ENCODE results near the gene RFTN2.
"Not testable (repeated sequence)": the region's sequence is repeated elsewhere in the genome, so short reads cannot be mapped to it uniquely, and the experiment has no call there.

Gene RFTN2, protein sequence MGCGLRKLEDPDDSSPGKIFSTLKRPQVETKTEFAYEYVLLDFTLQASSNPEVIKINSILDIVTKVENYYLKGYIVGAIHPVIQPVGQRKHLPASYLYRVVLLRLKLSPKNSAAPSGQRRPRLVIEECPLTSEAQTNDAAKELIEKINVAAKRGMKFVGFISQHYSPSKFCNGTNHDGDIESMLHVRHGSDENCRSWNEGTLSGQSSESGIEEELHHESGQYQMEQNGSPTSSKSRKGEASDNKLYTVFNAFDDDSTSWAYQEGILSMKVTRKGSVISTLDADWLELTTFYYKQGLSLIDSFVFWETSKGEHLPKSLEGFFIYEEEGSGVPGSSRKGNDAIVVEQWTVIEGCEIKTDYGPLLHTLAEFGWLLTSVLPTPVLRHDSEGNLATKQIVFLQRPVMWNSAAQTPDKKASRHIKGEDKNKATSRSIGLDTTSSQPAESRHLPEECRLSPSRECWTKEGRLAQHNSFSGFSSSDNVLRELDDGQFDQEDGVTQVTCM

GRCh38 chr2:197675246-197675645, at the start of gene RFTN2:
Gene RFTN2, minus strand, starts transcription at chr2:197675587. Its CDS starts 129 bp downstream, at chr2:197675458.
- DNase-seq (ENCODE audit: low read depth) = no peak

DNA sequence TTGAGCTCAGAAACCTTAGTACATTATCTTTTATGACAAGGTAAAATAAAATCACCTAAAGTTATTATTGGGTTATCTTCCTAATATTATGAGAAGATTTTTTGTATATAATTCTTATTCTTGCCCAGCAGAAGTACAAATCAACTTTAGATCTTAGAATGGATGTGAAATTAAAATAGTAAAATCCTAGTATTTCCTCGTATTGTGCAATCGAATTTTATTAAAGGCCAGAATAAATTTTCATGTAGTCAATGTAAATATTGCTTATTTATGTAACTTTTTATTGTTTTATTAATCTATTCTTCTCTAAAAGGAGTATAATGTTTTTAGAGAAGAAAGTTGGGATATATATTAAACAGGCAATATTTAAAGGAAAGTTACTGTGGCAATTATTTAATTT, 42.5 kb upstream of the RFTN2 start:
- DNase-seq (ENCODE audit: low read depth) = no peak

DNA sequence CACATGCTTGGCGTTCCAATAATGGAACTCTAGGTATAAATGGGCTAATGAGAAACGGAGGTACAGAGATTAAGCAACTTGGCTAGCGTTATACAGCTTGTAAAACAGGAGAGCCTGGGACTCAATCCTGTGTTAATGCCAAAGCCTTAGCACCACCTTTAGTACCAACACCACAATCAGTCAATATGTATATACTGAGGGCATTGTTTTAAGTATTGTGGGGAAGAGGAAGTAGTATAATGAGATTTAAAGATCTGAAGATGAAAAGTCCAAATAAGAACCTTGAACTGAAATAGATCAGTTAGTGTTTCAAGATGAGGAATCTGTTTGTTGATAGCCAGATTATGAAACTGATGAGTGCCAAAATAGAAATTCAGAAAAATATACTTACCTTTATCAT, 37.9 kb upstream of the RFTN2 start:
- DNase-seq (ENCODE audit: low read depth) = no peak

DNA sequence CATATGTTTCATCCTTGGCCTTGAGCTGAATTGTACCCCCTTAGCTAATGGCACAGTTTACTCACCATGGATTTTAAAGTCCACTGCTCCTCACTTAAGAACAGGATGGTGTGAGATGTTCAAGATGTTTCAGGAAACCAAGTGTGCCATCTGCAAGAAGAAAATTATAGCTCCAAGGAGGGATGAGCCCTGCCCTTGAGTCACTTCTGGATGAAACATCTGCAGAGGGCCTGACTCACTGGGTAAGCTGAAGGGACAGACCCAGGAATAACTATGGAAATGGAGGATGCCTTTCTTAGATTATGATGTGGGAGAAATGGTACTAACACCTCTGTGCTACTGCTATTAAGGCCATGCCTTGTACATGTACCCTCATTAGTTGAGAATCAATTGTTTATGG, 36.2 kb upstream of the RFTN2 start:
- no peak for DNase-seq (ENCODE audit: low read depth)

DNA sequence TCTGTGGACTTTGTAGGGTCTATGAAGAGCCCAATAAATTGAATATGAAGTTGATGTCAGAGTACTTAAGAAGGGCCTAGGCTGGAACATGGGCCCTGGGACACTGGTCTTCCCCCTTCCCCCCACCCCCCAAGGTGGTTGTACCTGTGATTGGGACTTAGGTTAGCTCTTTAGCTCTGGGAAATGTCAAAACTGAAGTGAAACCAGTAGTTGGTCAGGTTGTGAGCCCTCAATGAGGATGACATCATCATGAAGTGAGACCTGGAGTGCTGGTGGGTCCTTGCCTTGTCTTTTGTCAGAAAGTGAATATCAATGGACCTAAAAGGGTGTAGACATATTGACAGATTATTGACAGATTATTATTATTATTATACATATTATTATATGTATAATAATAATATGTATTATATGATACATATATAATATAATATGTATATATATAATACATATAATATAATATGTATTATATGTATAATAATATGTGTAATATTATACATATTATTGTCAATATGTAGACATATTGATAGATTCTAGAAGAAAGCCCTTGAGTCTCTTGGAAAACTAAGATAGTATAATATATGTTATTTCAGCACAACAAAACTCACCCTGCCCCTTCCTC, 35.1 kb upstream of the RFTN2 start:
- no peak for DNase-seq (ENCODE audit: low read depth)

GRCh38 chr2:197709140-197709539, 33.8 kb upstream of the RFTN2 start:
- not testable (repeated sequence) for DNase-seq (ENCODE audit: low read depth)

- DNase-seq (ENCODE audit: low read depth) = no peak
Measured at GRCh38 chr2:197708331-197708730, 32.9 kb upstream of the RFTN2 start.

DNA sequence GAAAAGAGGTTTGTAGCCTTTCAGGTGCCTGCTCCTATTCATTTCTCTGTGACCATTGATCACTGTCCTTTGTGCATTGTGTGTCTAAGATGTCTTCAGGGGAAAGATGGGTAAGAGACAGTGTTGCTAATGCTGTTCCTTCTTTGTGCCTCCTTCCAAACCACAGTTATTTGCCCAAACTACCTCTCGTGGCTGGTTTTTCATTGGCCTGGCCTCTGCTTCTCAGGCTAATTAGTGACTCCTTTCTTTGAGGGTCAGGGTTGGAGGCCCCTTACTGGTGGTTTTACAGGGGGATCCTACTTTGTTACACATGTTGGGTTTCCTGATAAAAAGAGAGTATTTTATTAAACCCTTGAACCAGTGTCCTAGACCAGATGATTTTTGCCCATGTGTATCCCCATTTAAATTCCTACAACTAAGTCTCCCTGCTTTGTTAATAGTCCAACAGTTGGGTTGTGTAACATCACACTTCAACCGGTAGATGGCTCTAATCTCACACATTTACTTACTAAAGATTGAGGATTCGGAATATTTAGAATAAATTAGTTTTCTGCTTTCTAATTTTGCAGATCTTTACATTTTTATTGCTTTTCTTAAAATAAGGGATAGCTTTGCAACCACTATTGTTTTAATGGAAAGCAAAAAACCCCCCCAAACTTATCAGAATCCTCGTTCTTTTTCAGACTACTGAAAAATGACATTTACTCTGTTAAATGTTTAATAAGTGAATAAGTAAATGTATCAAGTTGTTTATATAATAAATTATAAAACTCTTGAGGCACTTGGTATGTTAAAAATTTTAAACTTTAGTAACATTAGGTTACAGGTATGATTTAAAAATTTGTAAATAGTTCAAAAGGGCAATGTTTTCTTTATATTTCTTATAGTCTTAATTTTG, 32.2 kb upstream of the RFTN2 start:
- no peak for DNase-seq (ENCODE audit: low read depth)

DNA sequence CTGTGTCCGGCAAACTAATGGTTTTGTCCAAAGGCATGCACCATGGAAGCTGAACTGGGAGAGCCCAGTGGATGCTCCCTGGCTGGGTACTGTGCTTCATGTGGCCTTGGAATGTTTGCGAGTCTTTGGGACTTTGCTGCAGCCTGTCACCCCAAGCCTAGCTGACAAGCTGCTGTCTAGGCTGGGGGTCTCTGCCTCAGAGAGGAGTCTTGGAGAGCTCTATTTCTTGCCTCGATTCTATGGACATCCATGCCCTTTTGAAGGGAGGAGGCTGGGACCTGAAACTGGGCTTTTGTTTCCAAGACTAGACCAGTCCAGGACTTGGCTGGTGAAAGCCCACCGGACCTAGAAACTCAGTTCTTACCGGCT, 31.4 kb upstream of the RFTN2 start:
- no peak for DNase-seq (ENCODE audit: low read depth)

DNA sequence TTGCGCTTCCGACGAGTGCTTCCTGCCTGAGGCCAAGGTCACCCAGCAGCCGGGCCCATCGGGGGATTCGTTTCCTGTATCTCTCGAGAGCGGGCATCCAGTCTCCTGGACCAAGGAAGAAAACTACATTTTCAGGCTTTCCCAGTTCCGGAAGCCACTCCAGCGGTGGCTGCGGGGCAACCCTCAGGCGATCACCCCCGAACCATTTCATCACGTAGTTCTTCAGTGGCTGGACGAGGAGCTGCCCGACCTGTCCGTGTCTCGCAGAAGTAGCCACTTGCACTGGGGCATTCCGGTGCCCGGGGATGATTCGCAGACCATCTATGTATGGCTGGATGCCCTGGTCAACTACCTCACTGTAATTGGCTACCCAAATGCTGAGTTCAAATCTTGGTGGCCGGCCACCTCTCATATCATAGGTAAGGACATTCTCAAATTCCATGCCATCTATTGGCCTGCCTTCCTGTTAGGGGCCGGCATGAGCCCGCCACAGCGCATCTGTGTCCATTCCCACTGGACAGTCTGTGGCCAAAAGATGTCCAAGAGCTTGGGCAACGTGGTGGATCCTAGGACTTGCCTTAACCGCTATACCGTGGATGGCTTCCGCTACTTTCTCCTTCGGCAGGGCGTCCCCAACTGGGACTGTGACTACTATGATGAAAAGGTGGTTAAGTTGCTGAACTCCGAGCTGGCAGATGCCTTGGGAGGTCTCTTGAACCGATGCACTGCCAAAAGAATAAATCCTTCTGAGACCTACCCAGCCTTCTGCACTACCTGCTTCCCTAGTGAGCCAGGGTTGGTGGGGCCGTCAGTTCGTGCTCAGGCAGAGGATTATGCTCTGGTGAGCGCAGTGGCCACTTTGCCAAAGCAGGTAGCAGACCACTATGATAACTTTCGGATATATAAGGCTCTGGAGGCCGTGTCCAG, 30.8 kb upstream of the RFTN2 start:
- no peak for DNase-seq (ENCODE audit: low read depth)

DNA sequence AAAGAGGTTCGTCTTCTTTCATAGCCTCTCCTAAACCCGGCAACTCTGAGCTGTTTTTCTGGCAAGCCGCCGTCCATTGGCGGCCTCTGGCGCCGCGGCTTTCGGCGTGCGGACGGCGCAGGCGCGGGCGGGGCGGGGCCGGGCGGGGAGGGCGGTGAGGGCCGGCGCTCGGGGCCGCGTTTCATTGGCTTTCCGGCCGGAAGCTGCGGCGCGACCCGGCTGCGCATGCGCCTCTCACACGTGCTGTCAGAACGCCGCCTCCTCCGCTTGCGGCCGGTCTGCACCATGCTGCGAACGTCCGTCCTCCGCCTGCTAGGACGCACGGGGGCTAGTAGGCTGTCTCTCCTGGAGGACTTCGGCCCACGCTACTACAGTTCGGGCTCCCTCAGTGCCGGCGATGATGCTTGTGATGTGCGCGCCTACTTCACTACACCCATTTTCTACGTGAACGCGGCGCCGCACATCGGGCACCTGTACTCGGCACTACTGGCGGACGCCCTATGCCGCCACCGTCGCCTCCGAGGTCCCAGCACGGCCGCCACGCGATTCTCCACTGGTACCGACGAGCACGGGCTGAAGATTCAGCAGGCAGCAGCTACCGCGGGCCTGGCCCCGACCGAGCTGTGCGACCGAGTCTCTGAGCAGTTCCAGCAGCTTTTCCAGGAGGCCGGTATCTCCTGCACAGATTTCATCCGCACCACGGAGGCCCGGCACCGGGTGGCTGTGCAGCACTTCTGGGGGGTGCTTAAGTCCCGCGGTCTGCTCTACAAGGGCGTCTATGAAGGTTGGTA, 29.9 kb upstream of the RFTN2 start, which contains the start of gene MARS2:
Gene MARS2, plus strand, starts transcription at position 249 of the 791 bp plus-strand sequence. Its CDS starts 37 bp downstream, at position 286.
- peak; percentile 90 for DNase-seq (ENCODE audit: low read depth)

- DNase-seq (ENCODE audit: low read depth) = no peak
Measured at GRCh38 chr2:197704434-197705120, 29.2 kb upstream of the RFTN2 start.

GRCh38 chr2:197700960-197701359, 25.6 kb upstream of the RFTN2 start:
- no peak for DNase-seq (ENCODE audit: low read depth)

DNA sequence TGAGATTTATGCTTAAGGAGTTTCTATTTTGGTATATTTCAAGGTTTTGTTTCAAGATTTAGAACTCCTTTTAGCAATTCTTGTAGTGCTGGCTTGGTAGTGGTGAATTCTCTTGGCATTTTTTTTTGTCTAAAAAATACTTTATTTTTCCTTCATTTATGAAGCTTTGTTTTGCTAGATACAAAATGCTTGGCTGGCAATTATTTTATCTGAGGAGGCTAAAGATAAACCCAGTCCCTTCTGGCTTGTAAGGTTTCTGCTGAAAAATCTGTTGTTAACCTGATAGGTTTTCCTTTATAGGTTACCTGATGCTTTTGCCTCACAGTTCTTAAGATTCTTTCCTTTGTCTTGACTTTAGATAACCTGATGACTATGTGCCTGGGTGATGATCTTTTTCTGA, 24.3 kb upstream of the RFTN2 start:
- DNase-seq (ENCODE audit: low read depth) = not testable (repeated sequence)

- not testable (repeated sequence) for DNase-seq (ENCODE audit: low read depth)
Measured at GRCh38 chr2:197696571-197696970, 21.2 kb upstream of the RFTN2 start.

DNA sequence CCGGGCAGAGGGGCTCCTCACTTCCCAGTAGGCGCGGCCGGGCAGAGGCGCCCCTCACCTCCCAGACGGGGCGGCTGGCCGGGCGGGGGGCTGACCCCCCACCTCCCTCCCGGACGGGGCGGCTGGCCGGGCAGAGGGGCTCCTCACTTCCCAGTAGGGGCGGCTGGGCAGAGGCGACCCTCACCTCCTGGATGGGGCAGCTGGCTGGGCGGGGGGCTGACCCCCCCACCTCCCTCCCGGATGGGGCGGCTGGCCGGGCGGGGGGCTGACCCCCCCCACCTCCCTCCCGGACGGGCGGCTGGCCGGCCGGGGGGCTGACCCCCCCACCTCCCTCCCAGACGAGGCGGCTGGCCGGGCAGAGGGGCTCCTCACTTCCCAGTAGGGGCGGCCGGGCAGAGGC, 20.6 kb upstream of the RFTN2 start:
- DNase-seq (ENCODE audit: low read depth) = not testable (repeated sequence)

DNA sequence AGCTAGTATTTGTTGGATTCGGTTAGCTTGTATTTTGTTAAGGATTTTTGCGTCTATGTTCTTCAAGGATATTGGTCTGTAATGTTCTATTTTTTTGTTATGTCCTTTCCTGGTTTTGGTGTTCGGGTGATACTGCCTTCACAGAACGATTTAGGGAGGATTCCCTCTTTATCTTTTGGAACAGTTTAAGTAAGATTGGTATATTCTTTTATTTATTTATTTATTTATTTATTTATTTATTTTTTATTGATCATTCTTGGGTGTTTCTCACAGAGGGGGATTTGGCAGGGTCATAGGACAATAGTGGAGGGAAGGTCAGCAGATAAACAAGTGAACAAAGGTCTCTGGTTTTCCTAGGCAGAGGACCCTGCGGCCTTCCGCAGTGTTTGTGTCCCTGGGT, 19.8 kb upstream of the RFTN2 start:
- not testable (repeated sequence) for DNase-seq (ENCODE audit: low read depth)

DNA sequence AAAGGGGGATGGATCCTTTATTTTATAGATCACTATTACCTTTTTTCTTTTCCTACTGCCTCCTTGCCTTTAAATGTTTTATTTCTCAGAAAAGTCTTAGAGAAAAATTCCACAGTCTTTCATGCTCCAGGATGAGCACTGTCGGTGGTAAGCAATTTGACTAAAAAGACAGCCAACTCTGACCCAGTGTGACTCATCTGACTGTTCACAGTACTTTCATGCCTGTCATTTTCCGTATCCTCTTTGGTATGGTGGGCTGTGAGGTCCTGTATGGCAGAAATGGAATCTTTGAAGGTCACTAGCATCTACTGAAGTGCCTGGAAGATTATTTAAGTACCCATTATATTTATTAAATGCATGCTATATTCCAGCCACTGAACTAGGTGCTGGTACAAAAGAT, 2.1 kb upstream of the RFTN2 start:
- DNase-seq (ENCODE audit: low read depth) = no peak

DNA sequence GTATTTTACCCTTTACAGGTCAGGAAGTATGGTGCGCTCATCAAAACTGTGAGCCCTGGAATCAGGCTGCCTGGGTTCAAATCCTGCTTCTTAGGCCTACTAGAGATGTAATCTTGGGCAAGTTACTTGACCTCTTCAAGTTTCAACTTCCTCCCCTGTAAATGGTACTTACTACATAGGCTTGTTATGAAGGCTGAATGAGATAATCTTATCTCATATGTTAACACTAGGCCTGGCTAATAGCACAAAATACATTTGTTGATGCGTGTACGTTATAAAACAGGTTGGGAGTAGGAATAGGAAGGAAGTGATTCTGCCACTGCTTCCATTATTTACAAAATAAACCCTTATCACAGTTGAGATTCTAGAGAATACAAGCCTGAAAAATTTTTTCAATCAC, 1.7 kb upstream of the RFTN2 start:
- DNase-seq (ENCODE audit: low read depth) = no peak

DNA sequence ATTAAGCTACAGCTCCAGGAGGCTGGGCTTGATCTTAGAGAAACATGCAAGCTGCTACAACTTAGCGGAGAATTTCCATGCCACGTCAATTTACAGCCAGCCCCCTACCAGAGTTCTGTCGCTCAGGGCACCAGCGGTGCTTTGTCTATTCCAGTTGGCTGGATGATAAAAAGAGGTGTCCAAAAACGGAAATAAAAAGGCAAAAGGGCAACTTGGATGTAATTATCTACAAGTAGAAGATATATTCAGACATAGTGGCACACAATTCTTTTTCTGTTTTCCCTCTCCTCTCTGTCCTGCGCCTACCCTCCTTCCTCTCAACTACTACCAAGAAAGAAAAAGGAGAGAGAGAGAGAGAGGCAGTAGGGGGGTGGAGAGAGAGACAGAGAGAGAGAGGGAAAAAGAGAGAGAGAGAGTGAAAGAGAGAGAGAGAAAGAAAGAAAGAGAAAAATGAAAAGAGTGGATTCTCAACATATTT, 363 bp upstream of the RFTN2 start:
- DNase-seq (ENCODE audit: low read depth) = no peak
